HEK293 (cell line): ENCODE data around the gene ADCY3.
A peak's percentile ranks its signal among the peaks of the same experiment; 100 is the strongest.

Experiments used
- CTCF ChIP-seq: fragments of 450-650 bp; formaldehyde crosslinking; IDR thresholded peaks from 2 replicates; pipeline ENCODE4 v1.5.1; 2016; ENCODE audit warnings: missing biosample characterization, missing genetic modification characterization
- KLF1 ChIP-seq: fragments of 450-650 bp; formaldehyde crosslinking; IDR thresholded peaks from 2 replicates; pipeline ENCODE4 v1.5.1; 2016; ENCODE audit warnings: missing biosample characterization, missing genetic modification characterization
- YY1 ChIP-seq: fragments of 450-650 bp; formaldehyde crosslinking; IDR thresholded peaks from 2 replicates; pipeline ENCODE4 v1.5.1; 2018; ENCODE audit warnings: missing biosample characterization, missing genetic modification characterization
- ZBTB26 ChIP-seq: fragments of 450-650 bp; formaldehyde crosslinking; optimal IDR thresholded peaks from 2 replicates; pipeline ENCODE3; 2016; ENCODE audit warnings: missing biosample characterization, mild to moderate bottlenecking, missing genetic modification characterization
- ZBTB7A ChIP-seq: fragments of 450-650 bp; formaldehyde crosslinking; IDR thresholded peaks from 2 replicates; pipeline ENCODE4 v1.5.1; 2016; ENCODE audit warnings: low read depth, missing biosample characterization, missing genetic modification characterization
- ZNF146 ChIP-seq: fragments of 450-650 bp; formaldehyde crosslinking; IDR thresholded peaks from 2 replicates; pipeline ENCODE4 v1.5.1; 2016; ENCODE audit warnings: missing biosample characterization, missing genetic modification characterization
- ZNF18 ChIP-seq: fragments of 450-650 bp; formaldehyde crosslinking; IDR thresholded peaks from 2 replicates; pipeline ENCODE4 v1.5.1; 2016; ENCODE audit warnings: missing biosample characterization, missing genetic modification characterization
- ZNF19 ChIP-seq: fragments of 450-650 bp; formaldehyde crosslinking; IDR thresholded peaks from 2 replicates; pipeline ENCODE4; 2016; ENCODE audit warnings: missing biosample characterization, missing genetic modification characterization, low read depth
- ZNF416 ChIP-seq: fragments of 450-650 bp; formaldehyde crosslinking; IDR thresholded peaks from 2 replicates; pipeline ENCODE4 v1.5.1; 2016; ENCODE audit warnings: missing biosample characterization, missing genetic modification characterization
- ZNF639 ChIP-seq: fragments of 450-650 bp; formaldehyde crosslinking; IDR thresholded peaks from 2 replicates; pipeline ENCODE4 v1.5.1; 2016; ENCODE audit warnings: missing biosample characterization, missing genetic modification characterization
- ZNF707 ChIP-seq: fragments of 450-650 bp; formaldehyde crosslinking; IDR thresholded peaks from 2 replicates; pipeline ENCODE4 v1.5.1; 2016; ENCODE audit warnings: missing biosample characterization, missing genetic modification characterization

- TF ChIP-seq ZNF639 (tag by site-specific recombination) (no peak), ZNF18 (tag by site-specific recombination) (no peak; the same call in 1 of the 2 replicates), ZBTB26 (tag by site-specific recombination) (no peak), CTCF (tag by site-specific recombination) (peak; percentile 40; the same call in 1 of the 2 replicates), ZBTB7A (tag by site-specific recombination) (no peak), ZNF19 (tag by site-specific recombination) (no peak), KLF1 (no peak), YY1 (tag by site-specific recombination) (no peak), ZNF707 (tag by site-specific recombination) (no peak), ZNF146 (tag by site-specific recombination) (no peak; the same call in 1 of the 2 replicates), ZNF416 (no peak)
Measured at GRCh38 chr2:24832931-24833701, 86.9 kb downstream of the ADCY3 start.
